GM19455 (cell line): ENCODE results near the gene PLB1.

ENCODE experiments used
- ATAC-seq: cut with Tn5 transposase; IDR thresholded peaks from one replicate; pipeline ENCODE4 v1.9.1; 2021; ENCODE audit not compliant: unreplicated experiment

Gene PLB1

DNA sequence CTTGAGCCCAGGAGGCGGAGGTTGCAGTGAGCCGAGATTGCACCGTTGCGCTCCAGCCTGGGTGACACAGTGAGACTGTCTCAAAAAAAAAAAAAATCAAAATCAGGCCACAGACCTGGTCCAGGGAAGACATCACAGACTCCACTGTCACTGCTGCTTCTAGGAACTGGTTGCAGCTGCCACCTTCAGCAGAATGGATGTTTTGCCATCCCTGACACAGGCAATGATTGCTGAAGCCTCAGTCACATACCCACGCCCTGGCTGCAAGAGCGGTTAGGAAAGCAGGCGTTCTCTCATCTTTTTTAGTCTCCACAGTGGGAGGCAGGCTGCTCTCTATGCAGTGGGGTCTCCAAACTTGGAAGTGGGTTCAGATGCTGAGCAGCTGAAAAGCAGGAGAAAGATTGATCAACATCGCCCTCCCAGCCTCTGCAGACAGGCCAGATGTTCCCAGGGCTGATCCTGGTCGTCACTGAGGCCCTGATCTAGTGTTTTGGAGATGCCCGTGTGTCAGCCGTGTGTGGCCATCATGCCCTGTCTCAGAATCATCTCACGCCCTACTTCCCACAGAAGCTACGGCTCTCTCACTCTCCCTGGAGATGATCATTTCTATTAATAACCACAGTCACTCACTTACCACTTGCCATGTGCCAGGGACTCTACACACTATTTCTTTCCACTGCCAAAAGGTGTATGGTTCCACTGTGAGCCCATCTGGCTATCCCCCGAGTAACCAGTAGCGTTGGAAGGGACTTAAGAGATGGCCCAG, 91.8 kb downstream of the PLB1 start:
- ATAC-seq = no peak

DNA sequence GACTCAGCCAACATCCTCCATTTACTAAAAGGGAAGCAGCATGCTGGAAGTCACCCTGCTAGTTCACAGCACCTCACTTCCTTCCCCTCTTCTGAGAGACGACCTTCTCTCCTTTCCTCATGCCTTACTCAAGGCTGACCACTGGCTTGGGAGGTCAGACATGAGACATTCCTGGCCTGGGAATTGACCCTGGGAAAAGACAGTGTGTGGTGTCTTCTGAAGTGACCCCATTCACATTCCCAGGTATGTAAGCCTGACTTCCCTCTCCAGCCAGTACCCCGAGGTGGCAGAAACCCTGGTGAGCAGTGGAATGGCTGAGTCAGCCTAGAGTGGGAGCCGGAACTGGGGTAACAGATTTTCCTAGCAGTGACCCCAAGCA, 92.4 kb downstream of the PLB1 start:
- ATAC-seq = no peak

DNA sequence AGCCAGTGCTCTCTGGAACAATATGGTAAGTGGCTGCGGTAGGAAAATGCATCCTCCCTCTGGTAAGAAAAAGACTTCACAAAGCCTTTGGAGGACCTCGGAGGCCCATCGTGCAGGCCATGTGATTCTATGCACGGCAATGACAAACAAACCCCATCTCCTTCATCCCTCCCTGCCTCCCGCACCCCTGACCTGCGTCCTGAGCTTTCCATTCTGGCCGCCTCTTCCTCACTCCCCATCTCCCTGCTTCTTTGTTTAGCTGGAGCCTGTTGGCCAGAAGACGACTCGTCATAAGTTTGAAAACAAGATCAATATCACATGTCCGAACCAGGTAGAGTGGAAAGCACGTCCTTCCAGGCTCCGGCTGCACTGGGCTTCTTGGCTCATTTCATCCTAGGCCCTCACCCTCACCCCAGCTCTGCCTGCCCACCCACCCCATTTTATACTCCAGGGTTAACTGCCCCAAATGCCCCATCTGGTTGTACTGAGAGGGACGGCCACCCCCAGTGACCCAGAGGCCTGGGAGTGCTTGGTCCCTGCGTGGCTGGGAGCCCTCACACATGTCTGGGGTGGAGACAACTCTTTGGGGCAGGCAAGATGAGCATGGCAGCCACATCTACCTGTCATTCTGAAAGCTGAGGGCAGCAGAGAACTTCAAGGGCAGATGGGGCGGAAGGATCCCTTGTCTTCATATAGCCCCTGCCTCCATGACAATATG, 94.0 kb downstream of the PLB1 start:
- no peak for ATAC-seq

DNA sequence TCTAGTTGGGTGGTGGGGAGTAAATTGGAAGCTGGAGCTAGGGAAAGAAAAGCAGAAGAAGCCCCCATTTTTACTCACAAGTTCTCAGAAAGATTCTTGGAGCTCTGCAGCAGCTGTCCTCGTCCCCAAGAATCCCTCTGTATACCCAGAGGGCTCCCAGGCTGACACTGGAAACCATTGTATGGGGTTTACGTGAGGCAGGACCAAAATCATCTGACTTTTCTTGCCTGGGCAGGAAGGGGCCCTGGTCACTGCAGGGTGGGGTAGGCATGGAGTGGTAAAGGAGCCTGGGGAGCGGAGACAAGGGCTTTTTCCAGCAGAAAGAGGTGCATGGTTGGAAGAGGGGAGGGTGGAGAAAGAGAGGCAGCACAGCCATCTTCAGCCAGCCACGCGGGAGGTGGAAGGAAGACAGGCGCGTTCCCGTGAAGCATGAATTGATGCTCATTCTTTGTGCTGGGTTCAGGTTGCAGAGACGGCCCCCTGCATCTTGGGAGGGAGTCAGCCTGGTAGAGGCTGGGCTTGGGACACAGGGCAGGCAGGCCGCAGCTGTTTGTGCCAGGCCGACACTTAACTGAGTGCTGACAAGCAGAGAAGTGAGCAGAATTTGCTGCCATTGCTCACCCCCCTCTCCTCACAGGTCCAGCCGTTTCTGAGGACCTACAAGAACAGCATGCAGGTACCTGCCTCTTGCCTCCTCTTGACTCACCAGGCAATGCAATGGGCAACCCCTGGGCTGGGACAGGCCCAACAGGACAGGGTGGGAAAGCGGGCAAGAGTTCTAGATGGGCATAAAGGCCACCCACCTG, 94.8 kb downstream of the PLB1 start:
- no peak for ATAC-seq

- no peak for ATAC-seq
Measured at GRCh38 chr2:28591711-28592335, 96.0 kb downstream of the PLB1 start.

GRCh38 chr2:28592481-28592880, 96.6 kb downstream of the PLB1 start:
- no peak for ATAC-seq

DNA sequence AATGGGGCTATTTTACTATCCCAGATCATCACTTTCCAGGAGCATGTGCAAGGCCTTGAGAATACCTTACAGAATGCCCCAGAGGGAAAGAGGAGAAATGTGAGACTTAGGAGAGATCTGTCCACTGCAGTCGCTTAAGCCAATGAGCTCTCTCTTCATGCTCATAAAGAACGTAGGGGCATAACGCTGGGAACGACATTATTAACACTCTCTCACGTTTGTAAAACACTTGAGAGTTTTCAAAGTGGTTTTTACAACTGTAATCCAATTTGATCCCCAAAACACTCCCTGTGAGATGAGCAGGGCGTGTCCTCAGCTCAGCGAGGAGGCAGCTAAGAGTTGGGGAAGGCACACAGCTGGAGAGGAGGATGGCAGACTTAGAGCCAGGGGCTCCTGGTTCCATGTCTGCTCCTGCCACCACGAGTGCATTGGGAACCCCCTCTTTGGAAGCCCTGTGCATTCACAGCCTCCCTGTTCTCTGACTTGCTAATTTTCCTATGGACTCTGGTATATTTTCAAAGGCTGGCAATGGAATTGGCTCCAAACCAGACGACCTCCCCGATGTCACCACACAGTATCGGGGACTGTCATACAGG, 97.4 kb downstream of the PLB1 start:
- ATAC-seq = no peak

DNA sequence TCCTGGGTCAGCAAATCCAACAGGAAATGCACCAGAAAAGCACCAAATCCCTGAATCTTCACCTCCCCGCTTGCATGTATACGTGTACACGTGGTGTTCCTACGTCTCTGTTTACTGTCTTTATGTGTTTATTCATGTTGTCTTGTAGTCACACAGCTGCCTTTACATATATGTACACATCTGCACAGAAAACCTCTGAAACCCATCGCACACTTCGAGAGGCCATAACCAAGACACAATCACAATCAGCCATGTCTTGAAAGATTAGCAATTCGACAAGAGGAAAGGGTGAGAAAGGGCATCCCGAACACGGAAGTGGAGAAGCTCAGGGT, 98.1 kb downstream of the PLB1 start:
- ATAC-seq = no peak

- peak; percentile 57 for ATAC-seq
Measured at GRCh38 chr2:28594332-28595108, 98.7 kb downstream of the PLB1 start.

DNA sequence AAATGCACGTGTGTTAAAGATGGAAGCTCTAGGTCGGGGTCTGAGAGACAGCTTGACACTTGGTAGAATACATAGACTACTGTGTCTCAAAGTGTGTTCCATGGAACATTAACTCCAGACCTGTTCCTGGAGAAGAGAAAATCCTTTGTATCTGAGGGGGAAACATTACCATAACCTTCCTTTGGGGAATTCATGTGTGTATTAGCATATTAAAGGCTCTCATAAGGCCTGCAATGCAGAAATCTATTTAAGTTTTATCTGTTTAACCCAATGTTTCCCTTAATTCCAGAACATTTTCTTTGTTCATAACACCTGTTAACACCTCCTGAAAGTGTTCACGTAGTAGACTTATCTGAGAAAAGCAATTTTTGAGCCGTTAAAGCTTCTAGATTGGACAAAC, 99.5 kb downstream of the PLB1 start:
- no peak for ATAC-seq

- no peak for ATAC-seq
Measured at GRCh38 chr2:28598484-28598883, 102.6 kb downstream of the PLB1 start.

- ATAC-seq = no peak
Measured at GRCh38 chr2:28600181-28600580, 104.3 kb downstream of the PLB1 start.

GRCh38 chr2:28601616-28602015, 105.8 kb downstream of the PLB1 start:
- ATAC-seq = no peak

- no peak for ATAC-seq
Measured at GRCh38 chr2:28602136-28602660, 106.3 kb downstream of the PLB1 start.

- no peak for ATAC-seq
Measured at GRCh38 chr2:28602751-28603639, 107.1 kb downstream of the PLB1 start.

DNA sequence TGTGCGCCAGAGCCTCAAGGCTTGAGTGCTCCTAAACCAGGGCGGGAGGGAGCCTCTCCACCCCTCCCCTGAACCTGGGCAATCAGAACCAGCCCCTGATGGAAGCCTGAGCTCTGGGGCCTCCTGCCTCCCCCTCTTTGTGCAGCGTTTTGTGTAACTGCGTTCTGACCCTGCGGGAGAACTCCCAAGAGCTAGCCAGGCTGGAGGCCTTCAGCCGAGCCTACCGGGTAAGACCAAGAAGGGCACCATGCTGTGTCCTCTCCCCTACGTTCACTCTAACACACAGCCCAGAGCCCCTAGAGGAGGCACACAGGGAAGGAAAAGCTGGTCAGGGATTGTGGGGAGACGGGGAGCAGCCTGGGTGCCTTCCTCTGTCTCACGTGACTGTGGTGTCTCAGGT, 108.0 kb downstream of the PLB1 start:
- no peak for ATAC-seq

DNA sequence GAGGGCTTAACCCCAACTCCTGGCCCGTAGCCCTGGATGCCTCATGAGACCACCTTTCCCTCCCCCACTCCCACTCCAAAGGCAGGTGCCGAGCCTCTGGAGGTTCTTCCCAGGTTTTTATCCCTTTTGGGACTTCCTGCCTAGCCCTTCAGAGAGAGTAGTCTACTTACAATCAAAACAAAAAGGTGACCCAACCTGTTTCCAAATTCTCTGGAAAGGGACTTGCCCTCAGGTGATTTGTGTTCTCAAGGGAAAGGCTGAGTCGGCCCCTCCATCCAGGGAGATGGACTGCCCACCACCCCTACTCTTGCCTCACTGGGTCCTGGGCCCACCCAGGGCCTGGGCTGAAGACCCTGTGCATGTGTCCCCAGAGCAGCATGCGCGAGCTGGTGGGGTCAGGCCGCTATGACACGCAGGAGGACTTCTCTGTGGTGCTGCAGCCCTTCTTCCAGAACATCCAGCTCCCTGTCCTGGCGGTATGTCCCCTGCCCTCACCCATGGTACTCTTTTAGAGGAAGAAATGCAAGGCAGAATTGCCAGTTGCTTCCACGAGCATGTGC, 108.5 kb downstream of the PLB1 start:
- no peak for ATAC-seq

- no peak for ATAC-seq
Measured at GRCh38 chr2:28606986-28607441, 111.2 kb downstream of the PLB1 start.
